GM18505 (cell line): ENCODE results near the gene UNC13D.

ENCODE experiments used
- ATAC-seq: cut with Tn5 transposase; IDR thresholded peaks from one replicate; pipeline ENCODE4 v1.9.1; 2021; ENCODE audit not compliant: unreplicated experiment
- POLR2A ChIP-seq: IDR thresholded peaks from 4 replicates; pipeline ENCODE4 v1.6.1; 2011; ENCODE audit warnings: borderline replicate concordance; ENCODE audit not compliant: insufficient read depth, insufficient read length; ENCODE audit errors: extremely low read depth

The UNC13D gene

GRCh38 chr17:75806822-75807500 is 37.2 kb downstream of the UNC13D start:
- no peak for ATAC-seq
- TF ChIP-seq POLR2A = no peak

DNA sequence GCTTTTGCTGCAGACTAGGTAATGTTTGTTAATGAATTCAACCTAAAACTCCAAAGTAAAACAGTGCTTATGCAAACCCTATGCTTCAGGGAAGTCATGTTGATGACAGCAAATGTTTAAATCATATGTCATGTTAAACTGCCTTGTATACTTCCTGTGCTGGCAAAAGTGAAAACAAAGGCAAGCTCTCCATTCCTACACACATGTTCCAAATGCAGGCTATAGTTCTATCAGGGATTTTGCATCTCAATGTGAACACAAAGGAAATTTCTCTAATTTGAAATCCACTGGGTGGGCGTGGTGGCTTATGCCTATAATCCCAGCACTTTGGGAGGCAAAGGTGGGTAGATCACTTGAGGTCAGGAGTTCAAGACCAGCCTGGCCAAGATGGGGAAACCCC is 40.3 kb downstream of the UNC13D start:
- ATAC-seq = no peak
- no peak for TF ChIP-seq POLR2A

DNA sequence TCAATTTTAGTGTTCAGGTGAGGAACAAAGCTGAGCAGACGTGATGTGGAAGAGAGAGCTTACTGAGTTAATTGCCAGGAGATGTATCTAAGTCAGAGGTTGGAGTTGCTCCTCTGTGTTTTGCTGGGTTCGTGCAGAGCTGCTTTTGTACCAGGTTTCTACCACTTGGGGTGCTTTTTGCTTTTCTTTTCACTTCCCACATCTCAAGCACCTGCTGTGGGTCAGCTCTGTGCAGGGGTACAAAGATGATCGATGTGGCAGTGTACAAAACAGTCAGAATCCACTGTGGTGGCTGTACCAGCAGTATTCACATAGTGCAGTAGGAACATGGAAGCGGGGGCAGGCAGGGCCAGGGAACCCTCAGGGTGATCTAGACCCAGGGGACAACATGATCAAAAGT is 44.8 kb downstream of the UNC13D start:
- TF ChIP-seq POLR2A = no peak
- no peak for ATAC-seq

DNA sequence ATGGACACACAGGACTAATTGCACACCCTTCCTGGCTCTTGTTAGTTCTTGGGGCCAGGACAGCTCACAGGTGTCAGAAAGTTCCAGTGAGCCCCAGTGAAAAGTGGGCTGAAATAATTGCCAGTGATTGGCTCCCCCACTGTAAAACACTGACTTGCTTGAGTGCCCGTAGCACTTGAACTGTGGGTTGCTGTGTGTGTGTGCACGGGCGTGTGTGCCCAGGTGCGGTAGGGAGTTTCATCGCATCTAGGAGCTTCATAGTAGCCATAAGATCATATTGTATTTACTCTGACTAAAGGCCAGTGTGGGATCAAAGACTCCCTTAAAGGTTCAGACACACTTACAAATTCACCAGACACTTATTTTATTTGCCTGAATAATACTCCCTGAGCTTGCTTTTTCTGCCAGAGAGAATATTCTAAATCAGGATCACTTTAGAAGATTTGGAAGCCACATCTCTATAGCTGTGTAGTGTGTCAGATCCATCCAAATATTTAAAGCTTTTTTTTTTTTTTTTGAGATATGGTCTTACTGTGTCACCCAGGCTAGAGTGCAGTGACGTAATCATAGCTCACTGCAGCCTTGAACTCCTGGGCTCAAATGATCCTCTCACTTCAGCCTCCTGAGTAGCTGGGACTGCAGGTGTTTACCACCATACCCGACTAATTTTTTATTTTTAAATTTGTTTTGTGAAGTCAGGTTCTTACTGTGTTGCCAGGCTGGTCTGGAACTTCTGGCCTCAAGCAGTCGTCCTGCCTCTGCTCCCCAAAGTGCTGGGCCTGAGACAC is 48.2 kb downstream of the UNC13D start:
- ATAC-seq = no peak
- TF ChIP-seq POLR2A = no peak

DNA sequence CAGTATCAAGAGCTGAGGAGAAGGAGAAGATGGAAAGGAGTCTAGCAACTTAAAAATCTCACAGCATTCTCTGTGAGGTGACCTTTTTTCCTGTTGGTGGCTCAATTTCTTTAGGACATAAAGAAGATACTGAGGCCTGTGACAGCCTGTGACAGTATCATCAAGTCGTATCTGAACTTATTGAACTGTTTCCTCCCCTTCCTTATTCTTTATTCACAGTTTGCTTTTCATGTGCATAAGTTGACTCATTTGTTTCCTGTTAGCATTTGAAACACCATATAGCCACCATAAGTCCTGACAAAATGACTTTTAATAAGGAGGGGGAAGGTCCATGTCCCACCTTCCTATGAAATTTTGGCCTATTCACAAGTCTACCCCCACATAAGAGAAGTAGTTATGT is 50.7 kb downstream of the UNC13D start:
- TF ChIP-seq POLR2A = no peak
- no peak for ATAC-seq

- no peak for TF ChIP-seq POLR2A
- no peak for ATAC-seq
Observed at GRCh38 chr17:75791254-75791653, 53.0 kb downstream of the UNC13D start.

DNA sequence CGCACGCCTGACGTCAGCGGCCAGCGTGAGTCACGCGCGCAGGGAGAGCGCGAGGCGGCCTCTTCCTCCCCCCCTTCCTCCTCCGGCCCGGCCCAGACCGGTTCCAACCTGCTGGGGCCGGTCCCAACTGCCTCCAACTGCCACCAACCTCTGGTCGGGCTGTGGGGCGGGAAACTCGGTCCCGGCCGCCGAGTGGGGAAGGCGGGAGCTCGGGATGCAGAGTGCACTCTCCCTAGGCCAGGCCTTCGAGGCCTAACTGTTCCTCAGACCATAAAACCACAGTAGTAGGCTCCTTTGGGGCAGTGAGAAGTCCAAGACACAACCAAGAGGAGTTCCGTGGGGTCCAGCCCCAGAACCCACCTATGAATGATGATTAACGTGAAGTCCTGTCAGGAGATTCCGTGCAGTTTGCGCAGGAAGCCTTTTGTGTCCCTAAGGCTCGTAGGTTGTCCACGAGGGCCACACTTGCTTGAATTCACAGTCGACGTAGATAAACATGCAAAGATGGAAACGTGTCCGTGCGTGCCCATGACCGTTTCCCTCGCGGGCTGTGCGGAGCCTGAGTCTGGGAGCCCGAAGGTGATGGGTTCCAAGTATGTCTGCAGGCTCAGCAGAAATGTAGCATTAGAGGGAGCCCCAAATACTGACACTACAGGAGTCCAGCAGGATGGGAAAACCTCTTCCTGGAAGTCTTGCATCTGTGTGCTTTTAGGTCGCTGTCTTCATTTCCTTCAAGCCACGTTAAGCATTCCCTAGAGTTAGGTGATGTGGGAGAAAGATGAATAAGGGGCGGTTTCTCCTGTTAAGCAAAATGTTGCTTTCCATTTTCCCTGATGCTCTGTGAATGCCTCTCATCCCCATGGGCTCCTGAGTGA is 59.0 kb downstream of the UNC13D start:
- peak; percentile 94 for TF ChIP-seq POLR2A
- ATAC-seq = peak; percentile 45

DNA sequence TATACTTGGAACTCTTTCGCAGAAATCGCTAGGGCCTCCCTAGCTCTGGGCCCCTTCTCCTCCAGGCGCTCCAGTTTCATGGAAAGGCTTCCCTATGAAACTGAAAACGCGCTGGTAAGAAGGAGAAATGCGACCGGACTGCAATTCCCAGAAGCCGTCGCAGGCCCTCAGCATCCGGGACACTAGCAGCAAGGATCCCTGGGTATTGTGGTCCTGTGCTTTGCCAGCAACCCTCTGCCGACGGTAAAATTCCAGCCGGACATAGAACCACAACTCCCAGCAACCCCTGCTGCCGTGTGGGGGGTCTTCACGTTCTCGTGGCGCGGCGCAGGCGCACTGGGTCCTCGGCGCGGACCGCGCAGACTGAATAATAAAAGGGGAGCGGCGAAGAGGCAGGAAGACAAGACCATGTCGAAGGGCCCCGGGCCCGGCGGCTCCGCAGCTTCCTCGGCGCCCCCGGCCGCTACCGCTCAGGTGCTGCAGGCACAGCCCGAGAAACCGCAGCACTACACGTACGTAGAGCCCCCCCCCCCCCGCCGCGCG is 59.7 kb downstream of the UNC13D start, which contains the start of gene UNK:
Gene UNK (plus strand): TSS at position 334 of the 543 bp plus-strand sequence. CDS start 75 bp downstream, at position 409.
- peak; percentile 54 for ATAC-seq
- TF ChIP-seq POLR2A = no peak

DNA sequence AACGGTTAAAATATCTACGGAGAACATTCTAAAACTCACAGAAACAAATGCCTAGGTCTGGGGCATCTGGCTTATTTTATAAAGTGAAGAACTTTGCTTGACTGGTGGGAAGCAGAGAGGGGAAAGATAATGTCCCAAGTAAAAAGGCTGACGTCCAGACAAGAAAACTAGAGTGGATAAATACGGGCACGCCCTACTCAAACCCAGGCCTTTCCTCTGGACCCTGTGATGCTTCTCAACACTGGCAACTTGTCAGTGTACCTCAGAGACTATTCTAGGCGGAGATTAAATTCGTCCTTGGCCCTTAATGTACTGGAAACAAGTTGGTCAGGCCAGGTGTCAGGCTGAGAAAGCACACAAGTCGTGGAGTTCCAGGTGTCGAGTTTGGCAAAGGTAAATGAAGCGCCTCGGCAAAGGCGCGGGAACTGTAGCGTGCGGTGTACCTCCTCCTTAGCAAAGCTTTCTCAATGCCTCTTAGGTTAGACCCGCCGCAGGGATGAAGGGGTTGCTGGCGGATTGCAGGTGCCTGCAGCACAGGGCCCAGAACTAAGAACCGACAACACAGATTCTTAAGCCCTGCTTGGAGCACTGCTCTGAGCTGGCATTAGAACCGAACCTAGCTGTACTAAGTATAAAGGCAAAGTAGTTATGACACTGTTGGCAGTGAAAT is 60.3 kb downstream of the UNC13D start:
- ATAC-seq = no peak

GRCh38 chr17:75783069-75783783 is 61.0 kb downstream of the UNC13D start:
- no peak for TF ChIP-seq POLR2A
- ATAC-seq = no peak

More for the DNA sequence above, 60.3 kb downstream of the UNC13D start:
- TF ChIP-seq POLR2A = no peak

- ATAC-seq = no peak
- no peak for TF ChIP-seq POLR2A
Observed at GRCh38 chr17:75779987-75780889, 64.0 kb downstream of the UNC13D start.

DNA sequence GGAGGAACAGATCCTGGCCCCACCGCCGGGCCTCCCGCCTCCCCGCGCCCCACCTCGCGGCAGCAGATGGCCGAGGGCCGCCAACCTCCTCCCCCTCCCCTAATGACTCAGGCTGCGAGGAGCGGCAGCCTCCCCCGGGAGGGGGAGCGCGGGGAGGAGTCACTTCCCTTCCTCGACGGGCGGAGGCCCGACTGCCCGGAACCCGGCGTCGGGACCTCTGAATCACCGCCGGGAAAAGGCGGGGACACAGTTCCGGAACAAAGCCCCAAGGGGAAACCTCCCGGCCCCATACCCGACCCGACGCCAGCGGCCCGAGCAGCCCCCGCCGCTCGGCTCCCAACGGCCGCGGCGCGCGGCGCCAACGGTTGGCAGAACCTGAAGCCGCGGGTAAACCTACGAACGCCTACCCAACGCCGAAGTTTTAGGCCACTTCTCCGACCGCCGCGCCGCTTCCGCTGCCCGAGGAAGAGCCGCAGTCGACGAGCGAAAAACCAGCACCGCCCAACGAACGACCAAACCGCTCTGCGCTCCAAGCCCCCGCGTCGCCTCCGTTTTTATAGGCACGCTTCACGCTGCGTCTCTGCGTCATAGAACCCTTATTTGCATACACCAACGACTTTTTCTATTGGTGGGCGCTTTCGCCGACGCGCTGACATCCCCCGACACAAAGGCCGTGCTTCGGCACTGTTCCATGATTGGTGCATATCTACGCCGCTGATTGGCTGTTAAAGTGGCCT is 64.8 kb downstream of the UNC13D start:
- ATAC-seq = peak; percentile 58
- peak; percentile 100 for TF ChIP-seq POLR2A
